SK-N-SH treated with all-trans-retinoic acid at 6 μM for 48 hours (cell line): Measurements from ENCODE around the gene IL17REL.

ENCODE experiments used
- ATAC-seq: fragments of 200-7000 bp; cut with Tn5 transposase; 3 replicates; pipeline ENCODE4 v1.9.1; 2020; ENCODE audit warnings: mild to moderate bottlenecking, moderate library complexity
- ARNTL ChIP-seq: fragments of 450-650 bp; formaldehyde crosslinking; IDR thresholded peaks from 2 replicates; pipeline ENCODE4 v1.5.0; 2020; ENCODE audit warnings: low read depth, mild to moderate bottlenecking, moderate library complexity, borderline replicate concordance
- BACH2 ChIP-seq: fragments of 250-450 bp; sonication (Bioruptor Pico); IDR thresholded peaks from 2 replicates; pipeline ENCODE4 v1.9.0; 2021; ENCODE audit warnings: mild to moderate bottlenecking, borderline replicate concordance
- CREB5 ChIP-seq: fragments of 250-450 bp; sonication (Bioruptor Pico); IDR thresholded peaks from 2 replicates; pipeline ENCODE4 v1.5.1; 2020; ENCODE audit warnings: low read depth, mild to moderate bottlenecking, moderate library complexity
- CSDC2 ChIP-seq: fragments of 250-450 bp; sonication (Bioruptor Pico); IDR thresholded peaks from 2 replicates; pipeline ENCODE4 v1.5.0; 2020; ENCODE audit warnings: mild to moderate bottlenecking, moderate library complexity
- CSRNP3 ChIP-seq: fragments of 250-450 bp; sonication (Bioruptor Pico); IDR thresholded peaks from 2 replicates; pipeline ENCODE4 v1.5.1; 2021; ENCODE audit warnings: mild to moderate bottlenecking, moderate library complexity
- ESRRG ChIP-seq: fragments of 250-450 bp; sonication (Bioruptor Pico); IDR thresholded peaks from 2 replicates; pipeline ENCODE4 v1.6.1; 2021; ENCODE audit warnings: mild to moderate bottlenecking
- GLIS3 ChIP-seq: fragments of 250-450 bp; sonication (Bioruptor Pico); IDR thresholded peaks from 2 replicates; pipeline ENCODE4 v1.5.0; 2020; ENCODE audit warnings: mild to moderate bottlenecking, moderate library complexity
- ISL1 ChIP-seq: fragments of 250-450 bp; sonication (Bioruptor Pico); IDR thresholded peaks from 2 replicates; pipeline ENCODE4 v2.1.2; 2022; ENCODE audit warnings: mild to moderate bottlenecking, moderate library complexity
- OSR1 ChIP-seq: fragments of 250-450 bp; sonication (Bioruptor Pico); IDR thresholded peaks from 2 replicates; pipeline ENCODE4 v1.8.0; 2022; ENCODE audit warnings: moderate library complexity, mild to moderate bottlenecking, inconsistent platforms
- PATZ1 ChIP-seq: fragments of 250-450 bp; sonication (Bioruptor Pico); IDR thresholded peaks from 2 replicates; pipeline ENCODE4 v1.8.0; 2020; ENCODE audit warnings: mild to moderate bottlenecking, moderate library complexity, borderline replicate concordance
- POU6F1 ChIP-seq: fragments of 250-450 bp; sonication (Bioruptor Pico); IDR thresholded peaks from 2 replicates; pipeline ENCODE4 v1.8.0; 2021; ENCODE audit warnings: low read depth, mild to moderate bottlenecking, moderate library complexity, borderline replicate concordance
- PPARA ChIP-seq: fragments of 250-450 bp; sonication (Bioruptor Pico); IDR thresholded peaks from 2 replicates; pipeline ENCODE4 v1.5.0; 2020; ENCODE audit warnings: mild to moderate bottlenecking, borderline replicate concordance
- RARB ChIP-seq: fragments of 250-450 bp; sonication (Bioruptor Pico); IDR thresholded peaks from 2 replicates; pipeline ENCODE4 v1.8.0; 2021; ENCODE audit warnings: mild to moderate bottlenecking, moderate library complexity
- SNAI2 ChIP-seq: fragments of 250-450 bp; sonication (Bioruptor Pico); IDR thresholded peaks from 2 replicates; pipeline ENCODE4 v1.5.0; 2020; ENCODE audit warnings: mild to moderate bottlenecking, moderate library complexity
- TCF4 ChIP-seq: fragments of 250-450 bp; sonication (Bioruptor Pico); IDR thresholded peaks from 2 replicates; pipeline ENCODE4 v1.8.0; 2021; ENCODE audit warnings: mild to moderate bottlenecking, moderate library complexity, borderline replicate concordance
- TOX ChIP-seq: fragments of 250-450 bp; sonication (Bioruptor Pico); IDR thresholded peaks from 2 replicates; pipeline ENCODE4 v1.8.0; 2021; ENCODE audit warnings: mild to moderate bottlenecking, moderate library complexity, borderline replicate concordance
- TSHZ2 ChIP-seq: fragments of 250-450 bp; sonication (Bioruptor Pico); IDR thresholded peaks from 2 replicates; pipeline ENCODE4 v1.5.0; 2020; ENCODE audit warnings: mild to moderate bottlenecking, moderate library complexity
- ZC3H10 ChIP-seq: fragments of 250-450 bp; sonication (Bioruptor Pico); IDR thresholded peaks from 2 replicates; pipeline ENCODE4 v1.5.1; 2021; ENCODE audit warnings: mild to moderate bottlenecking, moderate library complexity
- ZFP3 ChIP-seq: fragments of 250-450 bp; sonication (Bioruptor Pico); IDR thresholded peaks from 2 replicates; pipeline ENCODE4 v1.5.0; 2020; ENCODE audit warnings: mild to moderate bottlenecking, moderate library complexity
- ZFP30 ChIP-seq: fragments of 450-650 bp; formaldehyde crosslinking; IDR thresholded peaks from 2 replicates; pipeline ENCODE4 v1.5.0; 2022; ENCODE audit warnings: mild to moderate bottlenecking, moderate library complexity
- ZNF565 ChIP-seq: fragments of 450-650 bp; formaldehyde crosslinking; conservative IDR thresholded peaks from 2 replicates; pipeline ENCODE4 v1.5.0; 2020; ENCODE audit warnings: low read depth, mild to moderate bottlenecking, moderate library complexity
- ZNF70 ChIP-seq: fragments of 450-650 bp; formaldehyde crosslinking; IDR thresholded peaks from 2 replicates; pipeline ENCODE4 v1.5.0; 2020; ENCODE audit warnings: mild to moderate bottlenecking, moderate library complexity
- ZNF8 ChIP-seq: fragments of 450-650 bp; formaldehyde crosslinking; IDR thresholded peaks from 2 replicates; pipeline ENCODE4 v1.5.0; 2020; ENCODE audit warnings: mild to moderate bottlenecking, moderate library complexity

The IL17REL gene

GRCh38 chr22:50051930-50052329, 39.4 kb upstream of the IL17REL start (continued):
- no peak for TF ChIP-seq ISL1 (CRISPR knock-in tag)
- no peak for TF ChIP-seq RARB
- TF ChIP-seq CSRNP3 (CRISPR knock-in tag): no peak
- TF ChIP-seq PPARA: no peak
- TF ChIP-seq, all 23 proteins: peak for 0

- no peak for ATAC-seq
- TF ChIP-seq CSDC2 (CRISPR knock-in tag): no peak
- no peak for TF ChIP-seq ARNTL (CRISPR knock-in tag)
- no peak for TF ChIP-seq PPARA
- TF ChIP-seq POU6F1 (CRISPR knock-in tag): no peak
- TF ChIP-seq ZNF565 (CRISPR knock-in tag): no peak
- TF ChIP-seq ZFP3 (CRISPR knock-in tag): no peak
- no peak for TF ChIP-seq CREB5 (CRISPR knock-in tag)
- no peak for TF ChIP-seq SNAI2 (CRISPR knock-in tag)
- TF ChIP-seq OSR1 (CRISPR knock-in tag): no peak
- no peak for TF ChIP-seq ISL1 (CRISPR knock-in tag)
- TF ChIP-seq ESRRG (CRISPR knock-in tag): no peak
- no peak for TF ChIP-seq TOX (CRISPR knock-in tag)
- TF ChIP-seq RARB: no peak
- no peak for TF ChIP-seq ZNF8 (CRISPR knock-in tag)
- no peak for TF ChIP-seq ZFP30 (CRISPR knock-in tag)
- TF ChIP-seq TCF4 (CRISPR knock-in tag): no peak
- TF ChIP-seq BACH2 (CRISPR knock-in tag): no peak
- TF ChIP-seq, all 23 proteins: peak for 0
Observed at GRCh38 chr22:50049299-50050195, 37.0 kb upstream of the IL17REL start.

GRCh38 chr22:50048836-50049235, 36.3 kb upstream of the IL17REL start:
- no peak for ATAC-seq
- TF ChIP-seq ZNF8 (CRISPR knock-in tag) (no peak), CSRNP3 (CRISPR knock-in tag) (no peak), OSR1 (CRISPR knock-in tag) (no peak), ISL1 (CRISPR knock-in tag) (no peak), PPARA (no peak), ZC3H10 (no peak), ZFP3 (CRISPR knock-in tag) (no peak), SNAI2 (CRISPR knock-in tag) (no peak), BACH2 (CRISPR knock-in tag) (no peak), TCF4 (CRISPR knock-in tag) (no peak), GLIS3 (CRISPR knock-in tag) (no peak), RARB (no peak), ZNF70 (no peak)

- ATAC-seq: no peak
- TF ChIP-seq TSHZ2 (CRISPR knock-in tag) (no peak), CSDC2 (CRISPR knock-in tag) (no peak), ISL1 (CRISPR knock-in tag) (no peak), ESRRG (CRISPR knock-in tag) (no peak), PATZ1 (CRISPR knock-in tag) (no peak), ARNTL (CRISPR knock-in tag) (no peak), BACH2 (CRISPR knock-in tag) (no peak), ZFP30 (CRISPR knock-in tag) (no peak), ZNF8 (CRISPR knock-in tag) (no peak), ZNF565 (CRISPR knock-in tag) (no peak)
Observed at GRCh38 chr22:50048061-50048765, 35.6 kb upstream of the IL17REL start.
